SU-DHL-6 (cell line): ENCODE data around the gene P3H1.

ENCODE experiments used
- H2AFZ ChIP-seq: fragments of 200-600 bp; sonication (generic); 2 replicates; pipeline ENCODE4 v1.6.1; 2014; ENCODE audit warnings: low read depth, mild to moderate bottlenecking, moderate library complexity, mixed read lengths, antibody characterized with exemption, low read length; ENCODE audit not compliant: severe bottlenecking
- H3F3A ChIP-seq: fragments of 200-600 bp; shearing (Covaris generic); 2 replicates; pipeline ENCODE4 v1.6.0; 2016; ENCODE audit warnings: antibody characterized with exemption, mild to moderate bottlenecking; ENCODE audit not compliant: insufficient read depth
- H3K27ac ChIP-seq: fragments of 200-600 bp; sonication (generic); 2 replicates; pipeline ENCODE4 v1.5.1; 2016; ENCODE audit warnings: low read depth, mild to moderate bottlenecking, low read length, moderate library complexity, mixed read lengths
- H3K27me3 ChIP-seq: fragments of 200-600 bp; sonication (generic), shearing (Covaris generic); 2 replicates; pipeline ENCODE4 v1.6.0; 2014; ENCODE audit warnings: mild to moderate bottlenecking, low read length
- H3K36me3 ChIP-seq: fragments of 200-600 bp; sonication (generic); 2 replicates; pipeline ENCODE4 v1.6.1; 2014; ENCODE audit warnings: mild to moderate bottlenecking, low read length, mixed read lengths
- H3K4me2 ChIP-seq: fragments of 300-600, 200-600 bp; shearing (Covaris generic), sonication (generic); 2 replicates; pipeline ENCODE4 v1.6.0; 2014; ENCODE audit warnings: low read length, low read depth, mild to moderate bottlenecking; ENCODE audit not compliant: poor library complexity, severe bottlenecking
- H3K4me3 ChIP-seq: fragments of 200-600 bp; sonication (generic); 2 replicates; pipeline ENCODE4 v1.5.1; 2014; ENCODE audit warnings: antibody characterized with exemption, low read length, mild to moderate bottlenecking, mixed read lengths; ENCODE audit not compliant: insufficient read depth, poor library complexity, severe bottlenecking
- H3K79me2 ChIP-seq: fragments of 200-600 bp; sonication (generic); 2 replicates; pipeline ENCODE4 v1.6.1; 2014; ENCODE audit warnings: mild to moderate bottlenecking, low read length, moderate library complexity; ENCODE audit not compliant: insufficient read depth
- H3K9ac ChIP-seq: fragments of 200-600 bp; sonication (generic); 2 replicates; pipeline ENCODE4 v1.7.0; 2014; ENCODE audit warnings: mild to moderate bottlenecking, low read length
- H3K9me2 ChIP-seq: fragments of 200-600 bp; sonication (generic); replicated peaks from 2 replicates; pipeline ENCODE4 v1.6.1; 2014; ENCODE audit warnings: low read length; ENCODE audit not compliant: insufficient read depth
- H3K9me3 ChIP-seq: fragments of 200-600 bp; sonication (generic); 2 replicates; pipeline ENCODE4 v1.6.1; 2014; ENCODE audit warnings: low read length, mixed read lengths; ENCODE audit not compliant: insufficient read depth
- H4K20me1 ChIP-seq: fragments of 200-600 bp; sonication (generic); 2 replicates; pipeline ENCODE4 v1.6.1; 2014; ENCODE audit warnings: low read depth, mild to moderate bottlenecking, antibody characterized with exemption, low read length, moderate library complexity, mixed read lengths
- EZH2phosphoT487 ChIP-seq: fragments of 200-600 bp; sonication (generic), shearing (Covaris generic); conservative IDR thresholded peaks from 2 replicates; pipeline ENCODE4 v1.6.1; 2018; ENCODE audit warnings: mild to moderate bottlenecking, antibody characterized with exemption, low read length, moderate library complexity, mixed read lengths
- TF ChIP-seq, protein P1 (sequence below): fragments of 200-600 bp; sonication (generic); IDR thresholded peaks from one replicate; pipeline ENCODE4 v1.5.1; 2017; ENCODE audit warnings: antibody characterized with exemption, mild to moderate bottlenecking, low read length, moderate library complexity; ENCODE audit not compliant: insufficient read depth, poor library complexity, severe bottlenecking

P3H1 gene

GRCh38 chr1:42736152-42736551 is 30.7 kb downstream of the P3H1 start:
- Histone ChIP-seq H3K9me2 (no peaks in the 10 kb centered on the region), H3K27me3 (no peaks in the 10 kb centered on the region), H3K36me3 (no peaks in the 10 kb centered on the region), H3K9me3 (no peaks in the 10 kb centered on the region), H3K9ac (no peak overlapping the region), H3K4me3 (no peak overlapping the region), H3K27ac (no peak overlapping the region), H3K79me2 (no peaks in the 10 kb centered on the region), H3F3A (no peaks in the 10 kb centered on the region), H3K4me2 (no peak overlapping the region), H4K20me1 (no peaks in the 10 kb centered on the region), H2AFZ (no peak overlapping the region)
- TF ChIP-seq, protein P1, sequence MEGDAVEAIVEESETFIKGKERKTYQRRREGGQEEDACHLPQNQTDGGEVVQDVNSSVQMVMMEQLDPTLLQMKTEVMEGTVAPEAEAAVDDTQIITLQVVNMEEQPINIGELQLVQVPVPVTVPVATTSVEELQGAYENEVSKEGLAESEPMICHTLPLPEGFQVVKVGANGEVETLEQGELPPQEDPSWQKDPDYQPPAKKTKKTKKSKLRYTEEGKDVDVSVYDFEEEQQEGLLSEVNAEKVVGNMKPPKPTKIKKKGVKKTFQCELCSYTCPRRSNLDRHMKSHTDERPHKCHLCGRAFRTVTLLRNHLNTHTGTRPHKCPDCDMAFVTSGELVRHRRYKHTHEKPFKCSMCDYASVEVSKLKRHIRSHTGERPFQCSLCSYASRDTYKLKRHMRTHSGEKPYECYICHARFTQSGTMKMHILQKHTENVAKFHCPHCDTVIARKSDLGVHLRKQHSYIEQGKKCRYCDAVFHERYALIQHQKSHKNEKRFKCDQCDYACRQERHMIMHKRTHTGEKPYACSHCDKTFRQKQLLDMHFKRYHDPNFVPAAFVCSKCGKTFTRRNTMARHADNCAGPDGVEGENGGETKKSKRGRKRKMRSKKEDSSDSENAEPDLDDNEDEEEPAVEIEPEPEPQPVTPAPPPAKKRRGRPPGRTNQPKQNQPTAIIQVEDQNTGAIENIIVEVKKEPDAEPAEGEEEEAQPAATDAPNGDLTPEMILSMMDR = no peak
- no peak for TF ChIP-seq EZH2phosphoT487

- H3K27ac ChIP-seq = no peak overlapping the region
- no peak overlapping the region for H3K4me3 ChIP-seq
- no peaks in the 10 kb centered on the region for H3F3A ChIP-seq
- H3K9me2 ChIP-seq = no peaks in the 10 kb centered on the region
- no peak overlapping the region for H2AFZ ChIP-seq
- no peak for TF ChIP-seq EZH2phosphoT487
- H3K79me2 ChIP-seq = no peaks in the 10 kb centered on the region
- H3K4me2 ChIP-seq = no peak overlapping the region
- H3K9ac ChIP-seq = no peak overlapping the region
- H3K36me3 ChIP-seq = no peaks in the 10 kb centered on the region
- no peaks in the 10 kb centered on the region for H3K27me3 ChIP-seq
- H4K20me1 ChIP-seq = no peaks in the 10 kb centered on the region
- no peaks in the 10 kb centered on the region for H3K9me3 ChIP-seq
Observed at GRCh38 chr1:42735477-42736105, 31.2 kb downstream of the P3H1 start.

GRCh38 chr1:42735056-42735455 is 31.8 kb downstream of the P3H1 start:
- no peak for TF ChIP-seq EZH2phosphoT487
- TF ChIP-seq, protein P1 = no peak
- H3F3A ChIP-seq = no peaks in the 10 kb centered on the region
- no peak overlapping the region for H3K4me2 ChIP-seq
- H3K9ac ChIP-seq = no peak overlapping the region
- no peaks in the 10 kb centered on the region for H3K9me3 ChIP-seq
- H3K27me3 ChIP-seq = no peaks in the 10 kb centered on the region
- no peak overlapping the region for H3K4me3 ChIP-seq
- no peak overlapping the region for H3K27ac ChIP-seq
- H2AFZ ChIP-seq = no peak overlapping the region
- no peaks in the 10 kb centered on the region for H4K20me1 ChIP-seq
- no peaks in the 10 kb centered on the region for H3K79me2 ChIP-seq
- no peaks in the 10 kb centered on the region for H3K36me3 ChIP-seq
- H3K9me2 ChIP-seq = no peaks in the 10 kb centered on the region

GRCh38 chr1:42734201-42735035 is 32.4 kb downstream of the P3H1 start:
- Histone ChIP-seq H3K4me2 (no peak overlapping the region), H3K27me3 (no peaks in the 10 kb centered on the region)

More at GRCh38 chr1:42734201-42735035, 32.4 kb downstream of the P3H1 start:
- Histone ChIP-seq H3K27ac (no peak overlapping the region), H2AFZ (no peak overlapping the region), H3F3A (no peaks in the 10 kb centered on the region), H3K9me2 (no peaks in the 10 kb centered on the region), H3K79me2 (no peaks in the 10 kb centered on the region), H3K4me3 (no peak overlapping the region), H3K9me3 (no peaks in the 10 kb centered on the region), H3K9ac (no peak overlapping the region), H3K36me3 (no peaks in the 10 kb centered on the region), H4K20me1 (no peaks in the 10 kb centered on the region)
- TF ChIP-seq, protein P1 = no peak
- no peak for TF ChIP-seq EZH2phosphoT487
